HG02642 (cell line): ENCODE data around the gene HSF2.

ENCODE experiments used
- ATAC-seq: cut with Tn5 transposase; IDR thresholded peaks from one replicate; pipeline ENCODE4 v1.9.1; 2021; ENCODE audit warnings: mild to moderate bottlenecking; ENCODE audit not compliant: unreplicated experiment, poor library complexity

Gene HSF2

GRCh38 chr6:122399348-122400120 is at the start of gene HSF2:
HSF2 (plus strand) TSS chr6:122399652; CDS start chr6:122399738, 86 bp downstream.
- ATAC-seq: peak; percentile 99

- no peak for ATAC-seq
These were observed 46.3 kb upstream of the HSF2 start for GRCh38 chr6:122352981-122353664.

GRCh38 chr6:122360809-122361208 is 38.6 kb upstream of the HSF2 start:
- no peak for ATAC-seq

- no peak for ATAC-seq
These were observed 38.0 kb upstream of the HSF2 start for GRCh38 chr6:122361314-122361979.

- ATAC-seq: no peak
These were observed 35.5 kb upstream of the HSF2 start for GRCh38 chr6:122363769-122364483.

GRCh38 chr6:122365775-122366403 is 33.6 kb upstream of the HSF2 start:
- no peak for ATAC-seq

- ATAC-seq: no peak
These were observed 32.3 kb upstream of the HSF2 start for GRCh38 chr6:122367171-122367570.

- no peak for ATAC-seq
These were observed 29.9 kb upstream of the HSF2 start for GRCh38 chr6:122369536-122369935.

GRCh38 chr6:122372647-122373046 is 26.8 kb upstream of the HSF2 start:
- ATAC-seq: no peak

GRCh38 chr6:122374307-122374706 is 25.1 kb upstream of the HSF2 start:
- no peak for ATAC-seq

- ATAC-seq: no peak
These were observed 23.2 kb upstream of the HSF2 start for GRCh38 chr6:122376246-122376645.

- ATAC-seq: peak; percentile 100
These were observed 17.8 kb upstream of the HSF2 start for GRCh38 chr6:122381494-122382265.

- ATAC-seq: no peak
These were observed 13.4 kb upstream of the HSF2 start for GRCh38 chr6:122385857-122386612.

GRCh38 chr6:122388945-122389344 is 10.5 kb upstream of the HSF2 start:
- no peak for ATAC-seq

- no peak for ATAC-seq
These were observed 9.6 kb upstream of the HSF2 start for GRCh38 chr6:122389704-122390372.

GRCh38 chr6:122392564-122393350 is 6.7 kb upstream of the HSF2 start:
- ATAC-seq: no peak

- peak; percentile 66 for ATAC-seq
These were observed 6.0 kb upstream of the HSF2 start for GRCh38 chr6:122393351-122393896.
